SH-SY5Y (cell line): ENCODE measurements around the gene HNRNPM.

Experiments used
- GATA2 ChIP-seq: IDR thresholded peaks from 2 replicates; pipeline ENCODE4 v1.6.1; 2011; ENCODE audit warnings: mild to moderate bottlenecking, low read depth, low read length
- GATA3 ChIP-seq: IDR thresholded peaks from 2 replicates; pipeline ENCODE4 v1.6.1; 2011; ENCODE audit warnings: low read depth, mild to moderate bottlenecking, low read length, moderate library complexity

GRCh38 chr19:8481201-8481600 lies 36.4 kb downstream of the HNRNPM start:
- TF ChIP-seq GATA2 (no peak), GATA3 (no peak)
